GM13977 (cell line): ENCODE measurements around the gene METTL22.

ENCODE experiments used
- DNase-seq: peaks from one replicate; pipeline ENCODE4 v3.0.0; 2012; ENCODE audit warnings: low spot score
- CTCF ChIP-seq: IDR thresholded peaks from 2 replicates; pipeline ENCODE4 v1.5.1; 2012; ENCODE audit warnings: mild to moderate bottlenecking, control low read depth; ENCODE audit not compliant: insufficient read depth; ENCODE audit errors: extremely low read depth, missing control alignments
- in situ Hi-C: fragments of 300-500 bp; cut with MboI; formaldehyde crosslinking; loops from one replicate; pipeline ENCODE4 v1.12.0; 2022; ENCODE audit warnings: low sequenced_read_pairs, low pct_unique_long_range_greater_than_20kb, mixed read lengths, inconsistent platforms; ENCODE audit not compliant: unreplicated experiment

The METTL22 gene

GRCh38 chr16:8683640-8684039 is 62.1 kb downstream of the METTL22 start:
- TF ChIP-seq CTCF: no peak
- DNase-seq: no peak
- in situ Hi-C loops: no loop called here

- no peak for DNase-seq
- TF ChIP-seq CTCF: no peak
- in situ Hi-C loops: no loop called here
Observed at GRCh38 chr16:8685617-8686016, 64.1 kb downstream of the METTL22 start.

- no peak for DNase-seq
- in situ Hi-C loops: no loop called here
Observed at GRCh38 chr16:8686031-8686621, 64.6 kb downstream of the METTL22 start.

GRCh38 chr16:8686879-8687278 is 65.4 kb downstream of the METTL22 start:
- in situ Hi-C loops: no loop called here
- TF ChIP-seq CTCF: no peak
- DNase-seq: no peak

More at GRCh38 chr16:8686031-8686621, 64.6 kb downstream of the METTL22 start:
- no peak for TF ChIP-seq CTCF

- no peak for TF ChIP-seq CTCF
- DNase-seq: no peak
- in situ Hi-C loops: no loop called here
Observed at GRCh38 chr16:8689686-8690085, 68.2 kb downstream of the METTL22 start.

- TF ChIP-seq CTCF: no peak
- in situ Hi-C loops: no loop called here
- no peak for DNase-seq
Observed at GRCh38 chr16:8691728-8692127, 70.2 kb downstream of the METTL22 start.
